Spleen (tissue), 11 donors: ENCODE results near the gene ZNF746. TPM values are rescaled to one million over a fixed set of nuclear protein-coding genes. Genes with fewer than 3 reads are reported as not detected.

Experiments
- DNase-seq: peaks from one replicate; pipeline ENCODE4 v3.0.0-alpha.2; 2020
- H3K27ac ChIP-seq, 8 donors: fragments of 200-600 bp; sonication (generic) in 7 of 8; 1 replicate in 4 of 8; 2 replicates in 4 of 8; pipeline versions ENCODE4 v1.5.0 to v1.8.0; 2016 to 2021; ENCODE audit warnings: inconsistent platforms in 4 of 8, mild to moderate bottlenecking in 4 of 8, moderate library complexity in 1 of 8
- H3K27me3 ChIP-seq, 7 donors: fragments of 200-600 bp; sonication (generic) in 6 of 7; replicated peaks in 1 of 7; 1 replicate in 4 of 7; 2 replicates in 3 of 7; pipeline versions ENCODE4 v1.5.0 to v1.8.0; 2016 to 2021; ENCODE audit warnings: inconsistent platforms in 3 of 7, mild to moderate bottlenecking in 1 of 7
- H3K36me3 ChIP-seq, 6 donors: fragments of 200-600 bp; sonication (generic) in 5 of 6; 1 replicate in 4 of 6; 2 replicates in 2 of 6; pipeline versions ENCODE4 v1.5.0 to v1.8.0; 2016 to 2021; ENCODE audit warnings: inconsistent platforms in 2 of 6
- H3K4me1 ChIP-seq, 6 donors: fragments of 200-600 bp; sonication (generic) in 5 of 6; 1 replicate in 3 of 6; 2 replicates in 3 of 6; pipeline versions ENCODE4 v1.5.0 to v1.8.0; 2016 to 2021; ENCODE audit warnings: inconsistent platforms in 3 of 6
- H3K4me3 ChIP-seq, 8 donors: fragments of 200-600 bp; sonication (generic) in 7 of 8; 1 replicate in 4 of 8; 2 replicates in 4 of 8; pipeline versions ENCODE4 v1.5.0 to v1.8.0; 2016 to 2021; ENCODE audit warnings: inconsistent platforms in 4 of 8, mild to moderate bottlenecking in 4 of 8, moderate library complexity in 2 of 8
- H3K9me3 ChIP-seq, 8 donors: fragments of 200-600 bp; sonication (generic) in 7 of 8; 1 replicate in 4 of 8; 2 replicates in 4 of 8; pipeline versions ENCODE4 v1.5.0 to v1.8.0; 2016 to 2021; ENCODE audit warnings: inconsistent platforms in 4 of 8
- POLR2A ChIP-seq, 3 donors: fragments of 450-650 bp; IDR thresholded peaks; one replicate each; pipeline ENCODE4 v1.5.1; 2017; ENCODE audit warnings: antibody characterized with exemption in 3 of 3, mild to moderate bottlenecking in 1 of 3
- POLR2AphosphoS5 ChIP-seq, 3 donors: sonication (generic); formaldehyde crosslinking; IDR thresholded peaks; one replicate each; pipeline ENCODE4 v1.5.1; 2017; ENCODE audit warnings: antibody characterized with exemption in 3 of 3
- WGBS, 5 donors: extraction: QIAGEN DNeasy Blood & Tissue Kit in 3 of 5; methylation state at CpG; one replicate each; pipeline versions ENCODE4 v1.1.5 to v1.1.7; 2013 to 2018; 5-methylcytosine and 5-hydroxymethylcytosine counted together
- intact Hi-C: fragments of 100-400 bp; cut with DNase I; formaldehyde crosslinking; loops from one replicate; pipeline ENCODE4 v1.15.0; 2023; ENCODE audit warnings: low total_unique reads
- polyA plus RNA-seq, 3 donors: library from polyadenylated mRNA; stranded (reverse); fragments of 200-250 nt; gene quantifications; one replicate each; pipeline ENCODE4 v1.2.1, GENCODE V29; 2013
- total RNA-seq, 7 donors: library from RNA; depleted of rRNA in 3 of 7; stranded (reverse); fragments of >200 nt in 3 of 7; fragmentation: NEBNext Ultra II Directional in 4 of 7; extraction: Animal tissue kit (Norgen Biotek cat#: 25700) in 4 of 7; gene quantifications; one replicate each; pipeline versions ENCODE4 v1.1.0 to v1.2.1, GENCODE V29; 2016 to 2021
- TF ChIP-seq, protein P1 (sequence below), 11 experiments: fragments of 200-600 bp in 7 of 11; fragments of 450-650 bp in 4 of 11; sonication (generic) in 4 of 11; IDR thresholded peaks in 8 of 11; conservative IDR thresholded peaks in 3 of 11; 1 replicate in 7 of 11; 2 replicates in 4 of 11; pipeline versions ENCODE4 v1.4.0 to v1.8.0; 2016 to 2021; ENCODE audit warnings: antibody characterized with exemption in 11 of 11, inconsistent platforms in 4 of 11, mild to moderate bottlenecking in 1 of 11
- donor health status: healthy with polysubstance abuse.
- donor health status: DM: no; HTN: no; CAD: no; lungs with moderate emphysema.
- donor health status: DM: no; HTN: no; CAD: no.
- donor health status: Bipolar disorder and iron deficiency.
- donor health status: healthy.
- donor health status: DM: no; HTN: no; CAD: no.
- donor health status: DM: yes; HTN: yes; CAD: no.

The ZNF746 gene
- total and polyA plus RNA-seq, 10 donors, result 6.1 to 46.5 (median 30.7) TPM

GRCh38 chr7:149532654-149533053, 35.0 kb upstream of the ZNF746 start:
- Histone ChIP-seq H3K27me3 (no peaks in the 10 kb centered on the region), H3K4me3 (no peak overlapping the region), H3K36me3 (no peaks in the 10 kb centered on the region), H3K27ac (no peak overlapping the region), H3K4me1 (peaks cover 0 to 6% (median 0%) of the 10 kb centered on the region in 6 donors), H3K9me3 (peaks cover 23 to 69% (median 65%) of the 10 kb centered on the region in 8 donors)
- no peak for TF ChIP-seq POLR2AphosphoS5 (IDR thresholded peaks at IDR 0.05)
- no peak for TF ChIP-seq POLR2A (IDR thresholded peaks at IDR 0.05)
- TF ChIP-seq, protein P1, sequence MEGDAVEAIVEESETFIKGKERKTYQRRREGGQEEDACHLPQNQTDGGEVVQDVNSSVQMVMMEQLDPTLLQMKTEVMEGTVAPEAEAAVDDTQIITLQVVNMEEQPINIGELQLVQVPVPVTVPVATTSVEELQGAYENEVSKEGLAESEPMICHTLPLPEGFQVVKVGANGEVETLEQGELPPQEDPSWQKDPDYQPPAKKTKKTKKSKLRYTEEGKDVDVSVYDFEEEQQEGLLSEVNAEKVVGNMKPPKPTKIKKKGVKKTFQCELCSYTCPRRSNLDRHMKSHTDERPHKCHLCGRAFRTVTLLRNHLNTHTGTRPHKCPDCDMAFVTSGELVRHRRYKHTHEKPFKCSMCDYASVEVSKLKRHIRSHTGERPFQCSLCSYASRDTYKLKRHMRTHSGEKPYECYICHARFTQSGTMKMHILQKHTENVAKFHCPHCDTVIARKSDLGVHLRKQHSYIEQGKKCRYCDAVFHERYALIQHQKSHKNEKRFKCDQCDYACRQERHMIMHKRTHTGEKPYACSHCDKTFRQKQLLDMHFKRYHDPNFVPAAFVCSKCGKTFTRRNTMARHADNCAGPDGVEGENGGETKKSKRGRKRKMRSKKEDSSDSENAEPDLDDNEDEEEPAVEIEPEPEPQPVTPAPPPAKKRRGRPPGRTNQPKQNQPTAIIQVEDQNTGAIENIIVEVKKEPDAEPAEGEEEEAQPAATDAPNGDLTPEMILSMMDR (IDR thresholded peaks at IDR 0.05 in 8 of 11, conservative IDR thresholded peaks at IDR 0.05 in 3 of 11), result no peak
- DNase-seq, result no peak
- 87 to 96% (median 88%) methylated on average over 1 of the region's 1 CpG for WGBS, 5 donors
- intact Hi-C loops, result no loop called here

GRCh38 chr7:149529136-149529718, 31.6 kb upstream of the ZNF746 start:
- Histone ChIP-seq H3K4me3 (no peak overlapping the region), H3K27ac (no peak overlapping the region), H3K4me1 (no peaks in the 10 kb centered on the region), H3K9me3 (peaks cover 23 to 98% (median 90%) of the 10 kb centered on the region in 8 donors), H3K36me3 (no peaks in the 10 kb centered on the region), H3K27me3 (no peaks in the 10 kb centered on the region)
- TF ChIP-seq POLR2A (IDR thresholded peaks at IDR 0.05), result no peak
- no peak for TF ChIP-seq POLR2AphosphoS5 (IDR thresholded peaks at IDR 0.05)
- TF ChIP-seq, protein P1 (IDR thresholded peaks at IDR 0.05 in 8 of 11, conservative IDR thresholded peaks at IDR 0.05 in 3 of 11), result no peak
- intact Hi-C loops, result no loop called here
- no peak for DNase-seq
- 47 to 68% (median 62%) methylated on average over 4 of the region's 4 CpGs for WGBS, 5 donors

GRCh38 chr7:149527414-149527813, 29.8 kb upstream of the ZNF746 start:
- Histone ChIP-seq H3K4me1 (no peaks in the 10 kb centered on the region), H3K27ac (no peak overlapping the region), H3K4me3 (no peak overlapping the region), H3K9me3 (peaks cover 17 to 88% (median 73%) of the 10 kb centered on the region in 8 donors), H3K36me3 (no peaks in the 10 kb centered on the region), H3K27me3 (no peaks in the 10 kb centered on the region)
- DNase-seq, result no peak
- 69 to 93% (median 80%) methylated on average over 1 of the region's 1 CpG for WGBS, 5 donors
- TF ChIP-seq, protein P1 (IDR thresholded peaks at IDR 0.05 in 8 of 11, conservative IDR thresholded peaks at IDR 0.05 in 3 of 11), result no peak
- TF ChIP-seq POLR2A (IDR thresholded peaks at IDR 0.05) (no peak), POLR2AphosphoS5 (IDR thresholded peaks at IDR 0.05) (no peak)
- intact Hi-C loops, result no loop called here

- Histone ChIP-seq H3K27me3 (no peaks in the 10 kb centered on the region), H3K9me3 (peaks cover 8 to 66% (median 52%) of the 10 kb centered on the region in 8 donors), H3K36me3 (no peaks in the 10 kb centered on the region), H3K4me3 (no peak overlapping the region), H3K27ac (no peak overlapping the region), H3K4me1 (no peaks in the 10 kb centered on the region)
- WGBS, 5 donors, result 76 to 85% (median 79%) methylated on average over 3 of the region's 3 CpGs
- TF ChIP-seq POLR2AphosphoS5 (IDR thresholded peaks at IDR 0.05) (no peak), POLR2A (IDR thresholded peaks at IDR 0.05) (no peak)
- TF ChIP-seq, protein P1 (IDR thresholded peaks at IDR 0.05 in 8 of 11, conservative IDR thresholded peaks at IDR 0.05 in 3 of 11), result no peak
- intact Hi-C loops, result no loop called here
- DNase-seq, result no peak
Measured at GRCh38 chr7:149525280-149525679, 27.7 kb upstream of the ZNF746 start.
